NCI-H2029 treated with DMSO at 0.1 percent for 48 hours (cell line): Measurements from ENCODE around the gene SMARCA1.
A peak's percentile ranks its signal among the peaks of the same experiment; 100 is the strongest.

Experiments
- DNase-seq: peaks from one replicate; lab custom pipeline; 2025; lab: John Stamatoyannopoulos, UW

The SMARCA1 gene

GRCh38 chrX:129452523-129452922, 70.8 kb downstream of the SMARCA1 start:
- no peak for DNase-seq

- no peak for DNase-seq
Measured at GRCh38 chrX:129450123-129450522, 73.2 kb downstream of the SMARCA1 start.

- no peak for DNase-seq
Measured at GRCh38 chrX:129449148-129449547, 74.1 kb downstream of the SMARCA1 start.

GRCh38 chrX:129445436-129445835, 77.9 kb downstream of the SMARCA1 start:
- no peak for DNase-seq

- no peak for DNase-seq
Measured at GRCh38 chrX:129433945-129434344, 89.3 kb downstream of the SMARCA1 start.

- no peak for DNase-seq
Measured at GRCh38 chrX:129433461-129433860, 89.8 kb downstream of the SMARCA1 start.

GRCh38 chrX:129427267-129427666, 96.0 kb downstream of the SMARCA1 start:
- peak; percentile 21 for DNase-seq

GRCh38 chrX:129423191-129423590, 100.1 kb downstream of the SMARCA1 start:
- no peak for DNase-seq

GRCh38 chrX:129404670-129405008, 118.7 kb downstream of the SMARCA1 start:
- no peak for DNase-seq

GRCh38 chrX:129403974-129404669, 119.2 kb downstream of the SMARCA1 start:
- DNase-seq, result no peak
